ENCODE data around the gene GAD2. TPM values are rescaled to one million over a fixed set of nuclear protein-coding genes. Genes with fewer than 3 reads are reported as not detected.
A peak's percentile ranks its signal among the peaks of the same experiment; 100 is the strongest.

The GAD2 gene
- 1.8 and 2.7 TPM in 2 replicates for total RNA-seq (2014; rRNA removed; shearing (Covaris generic))

DNA sequence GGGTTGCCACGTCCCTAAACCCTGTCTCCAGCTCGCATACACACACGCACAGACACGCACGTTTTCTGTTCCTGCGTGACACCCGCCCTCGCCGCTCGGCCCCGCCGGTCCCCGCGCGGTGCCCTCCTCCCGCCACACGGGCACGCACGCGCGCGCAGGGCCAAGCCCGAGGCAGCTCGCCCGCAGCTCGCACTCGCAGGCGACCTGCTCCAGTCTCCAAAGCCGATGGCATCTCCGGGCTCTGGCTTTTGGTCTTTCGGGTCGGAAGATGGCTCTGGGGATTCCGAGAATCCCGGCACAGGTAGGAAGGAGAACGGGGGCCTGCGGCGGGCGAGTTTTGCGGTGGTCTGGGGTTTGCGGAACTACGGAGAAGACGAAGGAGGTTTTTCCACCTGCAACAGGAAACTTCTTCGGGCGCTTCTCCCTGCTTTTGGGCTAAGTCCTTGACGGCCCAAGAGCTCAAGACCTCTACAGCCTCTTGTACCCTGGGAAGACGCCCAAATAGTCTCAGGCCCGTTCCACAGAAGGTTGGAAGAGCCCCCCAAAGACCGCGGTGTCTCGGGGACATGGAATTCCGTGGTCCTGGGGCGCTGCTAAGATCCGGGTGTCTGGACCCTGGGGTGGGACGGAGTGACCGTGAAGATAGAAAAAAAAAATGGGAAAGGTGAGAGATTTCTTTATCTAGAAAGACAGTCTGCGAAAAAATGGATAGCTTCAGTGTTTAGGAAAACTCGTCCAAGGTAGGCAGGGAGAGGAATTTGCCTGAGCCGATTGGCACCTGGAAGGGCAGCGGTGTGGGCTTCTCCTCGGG, at the start of gene GAD2:
Gene GAD2 (plus strand): TSS at position 190 of the 811 bp plus-strand sequence. CDS start 36 bp downstream, at position 226.
- peak; percentile 62 for DNase-seq
- Histone ChIP-seq H3K36me3 (replicated peaks; ENCODE audit: control insufficient read depth, insufficient read depth, low read length) (no peaks in the 10 kb centered on the region), H3K4me3 (ENCODE audit: insufficient read depth, low read depth, low read length) (peak within 1 kb of the TSS; percentile 51), H3K27me3 (ENCODE audit: control insufficient read depth, insufficient read depth, low read length) (peaks cover 82% of the 10 kb centered on the region)

DNA sequence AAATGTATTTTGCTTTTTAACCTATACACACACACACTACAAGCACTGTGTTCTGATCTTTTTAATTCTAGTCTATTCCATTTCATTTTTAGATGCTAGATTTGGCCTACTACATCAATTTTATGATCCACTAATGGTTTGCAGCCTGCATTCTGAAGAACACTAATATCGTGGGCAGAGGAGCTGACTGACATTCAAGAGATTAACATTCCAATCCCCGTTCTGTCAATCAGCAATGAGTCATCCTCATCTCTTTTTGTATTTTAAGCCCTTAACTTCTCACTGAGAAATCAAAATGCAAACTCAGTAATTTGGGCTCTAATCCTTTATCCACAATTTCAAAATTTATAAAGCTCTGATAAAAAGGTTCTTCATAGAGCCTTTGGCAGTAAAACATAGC, 47.1 kb upstream of the GAD2 start:
- no peak overlapping the region for H3K4me3 ChIP-seq (ENCODE audit: insufficient read depth, low read depth, low read length)
- no peaks in the 10 kb centered on the region for H3K36me3 ChIP-seq (replicated peaks; ENCODE audit: control insufficient read depth, insufficient read depth, low read length)
- H3K27me3 ChIP-seq (ENCODE audit: control insufficient read depth, insufficient read depth, low read length), result no peaks in the 10 kb centered on the region
- DNase-seq, result peak; percentile 24

DNA sequence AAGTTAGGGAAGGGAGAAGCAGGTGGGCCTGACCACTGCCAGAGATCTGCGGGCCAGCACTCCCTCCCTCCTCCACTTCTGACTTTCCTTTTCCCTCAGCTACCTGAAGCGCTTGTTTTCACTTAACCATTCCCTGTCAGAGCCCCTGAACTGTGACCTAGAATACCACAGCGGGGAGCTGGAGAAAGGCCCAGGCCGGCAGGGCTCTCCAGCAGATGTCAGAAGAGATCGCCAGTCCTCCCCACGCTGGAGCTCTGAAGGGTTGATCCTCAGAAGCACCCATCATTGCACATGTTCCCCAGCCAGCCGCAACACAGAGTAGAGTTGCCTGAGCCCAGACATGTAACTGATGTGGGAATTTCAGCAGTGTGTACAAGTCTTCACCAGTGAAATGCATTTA, 44.4 kb upstream of the GAD2 start:
- no peak overlapping the region for H3K4me3 ChIP-seq (ENCODE audit: insufficient read depth, low read depth, low read length)
- peak; percentile 52 for DNase-seq
- no peaks in the 10 kb centered on the region for H3K36me3 ChIP-seq (replicated peaks; ENCODE audit: control insufficient read depth, insufficient read depth, low read length)
- H3K27me3 ChIP-seq (ENCODE audit: control insufficient read depth, insufficient read depth, low read length), result no peaks in the 10 kb centered on the region

DNA sequence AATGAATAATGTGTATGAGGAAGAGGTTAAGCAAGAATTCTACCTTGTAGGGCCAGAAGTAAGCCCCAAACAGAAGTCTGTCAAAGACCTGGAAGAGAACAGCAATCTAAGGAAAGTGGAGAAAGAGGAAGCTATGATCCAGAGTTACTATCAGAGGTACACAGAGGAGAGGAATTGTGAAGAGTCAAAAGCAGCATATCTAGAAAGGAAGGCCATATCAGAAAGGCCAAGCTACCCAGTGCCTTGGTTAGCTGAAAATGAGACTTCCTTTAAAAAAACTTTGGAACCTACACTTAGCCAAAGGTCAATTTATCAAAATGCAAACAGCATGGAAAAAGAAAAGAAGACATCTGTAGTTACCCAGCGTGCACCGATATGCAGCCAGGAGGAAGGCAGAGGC, 42.7 kb upstream of the GAD2 start:
- Histone ChIP-seq H3K4me3 (ENCODE audit: insufficient read depth, low read depth, low read length) (no peak overlapping the region), H3K27me3 (ENCODE audit: control insufficient read depth, insufficient read depth, low read length) (no peaks in the 10 kb centered on the region), H3K36me3 (replicated peaks; ENCODE audit: control insufficient read depth, insufficient read depth, low read length) (no peaks in the 10 kb centered on the region)
- DNase-seq, result no peak

DNA sequence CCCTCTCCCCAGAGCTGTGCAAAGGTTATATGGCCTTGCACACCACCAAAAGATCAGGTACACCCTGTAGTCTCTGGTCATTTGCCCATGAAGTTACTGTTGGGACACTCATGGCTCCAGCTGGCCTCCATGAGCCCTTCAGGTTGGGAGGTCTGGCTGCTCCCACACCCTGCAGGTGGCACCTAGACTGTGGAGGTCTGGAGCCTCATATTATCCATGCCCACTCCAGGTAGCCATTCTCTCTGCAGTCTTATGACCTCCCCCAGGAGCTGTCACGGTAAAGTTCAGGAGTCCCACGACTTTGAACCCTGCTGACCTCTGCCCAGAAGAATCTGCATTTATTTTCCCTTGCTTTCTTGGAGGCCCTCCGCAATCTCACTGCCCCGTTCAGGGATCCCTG, 39.2 kb upstream of the GAD2 start:
- Histone ChIP-seq H3K4me3 (ENCODE audit: insufficient read depth, low read depth, low read length) (no peak overlapping the region), H3K27me3 (ENCODE audit: control insufficient read depth, insufficient read depth, low read length) (no peaks in the 10 kb centered on the region), H3K36me3 (replicated peaks; ENCODE audit: control insufficient read depth, insufficient read depth, low read length) (no peaks in the 10 kb centered on the region)
- DNase-seq, result no peak

DNA sequence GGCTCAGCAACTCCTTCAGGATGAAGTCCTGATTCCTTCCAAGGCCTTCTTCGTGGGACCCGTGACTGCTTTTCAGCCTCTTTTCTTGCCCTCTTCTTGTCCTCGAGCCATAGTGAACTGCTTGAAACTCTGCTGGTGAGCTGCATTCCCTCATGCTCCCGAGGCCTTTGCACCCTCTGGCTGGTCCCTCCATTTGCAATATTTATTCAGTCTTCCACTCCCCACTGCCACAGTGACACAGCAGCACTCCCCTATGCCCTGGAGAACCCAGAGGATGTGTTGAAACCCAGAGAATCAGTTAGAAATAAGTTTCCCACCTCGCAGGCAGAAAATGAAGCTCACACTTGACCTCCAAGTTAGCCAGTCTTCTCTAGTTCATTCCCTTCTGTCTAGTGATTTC, 22.3 kb upstream of the GAD2 start:
- Histone ChIP-seq H3K27me3 (ENCODE audit: control insufficient read depth, insufficient read depth, low read length) (no peaks in the 10 kb centered on the region), H3K36me3 (replicated peaks; ENCODE audit: control insufficient read depth, insufficient read depth, low read length) (no peaks in the 10 kb centered on the region), H3K4me3 (ENCODE audit: insufficient read depth, low read depth, low read length) (no peak overlapping the region)
- DNase-seq, result no peak

DNA sequence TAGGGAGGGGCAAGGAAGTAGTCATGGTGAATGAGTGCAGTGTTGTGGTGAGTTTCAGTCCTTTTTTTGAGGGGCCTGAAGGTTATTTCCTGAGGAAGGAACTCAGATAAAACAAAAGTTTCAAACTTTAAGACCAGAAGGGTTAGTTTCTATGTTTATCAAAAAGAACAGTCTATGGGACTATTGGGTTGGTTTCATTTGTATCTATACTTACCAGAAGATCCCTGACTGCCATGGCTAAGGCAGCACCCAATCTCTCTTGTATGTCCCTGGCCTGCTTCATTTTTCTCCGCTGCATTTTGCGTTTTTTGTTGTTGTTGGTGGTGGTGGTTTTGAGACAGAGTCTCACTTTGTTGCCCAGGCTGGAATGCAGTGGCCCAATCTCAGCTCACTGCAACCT, 19.3 kb upstream of the GAD2 start:
- H3K36me3 ChIP-seq (replicated peaks; ENCODE audit: control insufficient read depth, insufficient read depth, low read length), result no peaks in the 10 kb centered on the region
- no peaks in the 10 kb centered on the region for H3K27me3 ChIP-seq (ENCODE audit: control insufficient read depth, insufficient read depth, low read length)
- no peak overlapping the region for H3K4me3 ChIP-seq (ENCODE audit: insufficient read depth, low read depth, low read length)
- no peak for DNase-seq

DNA sequence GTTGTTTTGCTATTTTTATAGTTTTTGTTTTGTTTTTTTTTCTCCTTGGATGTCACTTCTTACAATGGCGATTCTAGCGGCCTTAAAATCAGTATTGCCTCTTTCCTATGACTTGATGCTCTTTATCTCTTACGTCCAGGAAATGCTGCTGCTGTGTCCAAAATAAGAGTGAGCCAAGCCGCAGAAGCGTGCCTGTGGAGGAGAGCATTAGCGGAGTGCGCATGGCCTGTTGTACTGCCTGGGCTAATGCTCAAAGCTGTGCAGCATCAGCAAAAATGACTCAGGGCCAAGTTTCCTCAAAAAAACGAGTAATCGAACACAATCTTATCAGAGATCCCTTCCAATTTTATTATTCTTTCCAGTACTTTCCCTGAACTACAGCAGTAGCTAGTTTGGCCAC, 18.5 kb upstream of the GAD2 start:
- Histone ChIP-seq H3K36me3 (replicated peaks; ENCODE audit: control insufficient read depth, insufficient read depth, low read length) (no peaks in the 10 kb centered on the region), H3K27me3 (ENCODE audit: control insufficient read depth, insufficient read depth, low read length) (no peaks in the 10 kb centered on the region), H3K4me3 (ENCODE audit: insufficient read depth, low read depth, low read length) (no peak overlapping the region)
- no peak for DNase-seq

DNA sequence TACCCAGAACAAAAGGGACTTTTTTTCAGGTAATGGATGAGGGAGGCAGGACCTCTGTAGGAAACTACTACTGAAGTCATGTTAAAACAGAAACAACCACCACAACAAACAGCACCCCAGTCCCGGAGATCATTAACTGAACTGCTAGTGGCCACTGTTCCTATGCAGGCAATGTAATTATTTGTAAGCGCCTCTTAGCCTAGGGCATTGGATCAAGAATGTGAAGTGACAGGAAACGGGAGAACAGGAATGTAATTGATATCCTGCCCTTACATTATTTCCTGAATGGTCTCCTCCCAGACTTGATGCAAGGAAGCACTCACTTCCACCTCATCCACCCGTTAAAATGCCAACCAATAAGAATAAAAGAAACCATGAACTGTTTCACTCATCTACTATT, 16.7 kb upstream of the GAD2 start:
- Histone ChIP-seq H3K27me3 (ENCODE audit: control insufficient read depth, insufficient read depth, low read length) (no peaks in the 10 kb centered on the region), H3K36me3 (replicated peaks; ENCODE audit: control insufficient read depth, insufficient read depth, low read length) (no peaks in the 10 kb centered on the region), H3K4me3 (ENCODE audit: insufficient read depth, low read depth, low read length) (no peak overlapping the region)
- no peak for DNase-seq

DNA sequence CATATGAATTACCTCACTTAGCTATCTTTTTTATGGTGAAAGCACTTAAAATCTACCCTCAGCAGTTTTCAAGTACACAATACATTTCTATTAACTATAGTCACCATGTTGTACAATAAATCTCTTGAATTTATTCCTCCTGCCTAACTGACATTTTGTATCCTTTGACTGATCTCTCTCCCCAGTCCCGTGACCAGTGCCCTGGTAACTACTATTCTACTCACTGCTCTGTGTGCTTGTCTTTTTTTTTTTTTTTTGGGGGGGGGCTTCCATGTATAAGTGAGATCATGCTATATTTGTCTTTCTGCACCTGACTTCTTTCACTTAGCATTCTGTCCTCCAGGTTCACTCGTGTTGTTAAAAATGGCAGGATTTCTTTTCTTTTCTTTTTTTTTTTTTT, 11.4 kb upstream of the GAD2 start:
- Histone ChIP-seq H3K4me3 (ENCODE audit: insufficient read depth, low read depth, low read length) (no peak overlapping the region), H3K36me3 (replicated peaks; ENCODE audit: control insufficient read depth, insufficient read depth, low read length) (no peaks in the 10 kb centered on the region), H3K27me3 (ENCODE audit: control insufficient read depth, insufficient read depth, low read length) (peaks cover 5% of the 10 kb centered on the region; the same call in 1 of the 2 replicates)
- no peak for DNase-seq

DNA sequence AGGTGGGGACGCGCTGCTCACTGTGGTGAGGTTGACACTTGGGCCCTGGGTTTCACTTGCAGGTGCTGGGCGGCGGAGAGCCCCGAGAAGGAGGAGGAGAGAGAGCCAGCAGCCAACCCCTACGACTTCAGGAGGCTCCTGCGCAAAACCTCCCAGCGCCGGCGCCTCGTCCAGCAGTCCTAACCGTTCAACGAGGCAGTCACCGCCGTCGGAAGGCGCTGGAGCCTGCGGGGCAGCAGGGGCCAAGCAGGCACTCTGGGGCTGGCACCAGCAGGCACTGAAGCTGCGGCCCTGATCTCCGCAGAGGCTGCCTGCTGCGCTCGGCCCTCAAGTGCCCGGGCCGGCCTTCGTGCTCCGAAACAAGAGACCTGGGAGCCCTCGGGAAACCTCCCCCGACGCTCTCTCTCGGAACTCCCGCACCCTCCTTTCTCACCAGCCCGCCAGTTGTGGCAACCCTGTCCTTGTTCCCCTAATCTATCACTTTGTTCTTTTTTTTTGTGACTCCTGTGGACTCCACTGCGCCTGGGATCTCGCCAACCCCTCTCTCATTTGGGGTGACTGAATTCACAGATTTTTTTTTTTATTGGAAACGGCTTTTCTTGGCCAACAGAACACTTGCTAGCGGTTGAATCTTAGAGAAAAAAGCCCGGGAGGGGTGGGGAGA, 4.7 kb upstream of the GAD2 start:
- H3K27me3 ChIP-seq (ENCODE audit: control insufficient read depth, insufficient read depth, low read length), result peaks cover 66% of the 10 kb centered on the region
- peak overlapping the region; percentile 19; the same call in 1 of the 2 replicates for H3K4me3 ChIP-seq (ENCODE audit: insufficient read depth, low read depth, low read length)
- no peaks in the 10 kb centered on the region for H3K36me3 ChIP-seq (replicated peaks; ENCODE audit: control insufficient read depth, insufficient read depth, low read length)
- peak; percentile 70 for DNase-seq

DNA sequence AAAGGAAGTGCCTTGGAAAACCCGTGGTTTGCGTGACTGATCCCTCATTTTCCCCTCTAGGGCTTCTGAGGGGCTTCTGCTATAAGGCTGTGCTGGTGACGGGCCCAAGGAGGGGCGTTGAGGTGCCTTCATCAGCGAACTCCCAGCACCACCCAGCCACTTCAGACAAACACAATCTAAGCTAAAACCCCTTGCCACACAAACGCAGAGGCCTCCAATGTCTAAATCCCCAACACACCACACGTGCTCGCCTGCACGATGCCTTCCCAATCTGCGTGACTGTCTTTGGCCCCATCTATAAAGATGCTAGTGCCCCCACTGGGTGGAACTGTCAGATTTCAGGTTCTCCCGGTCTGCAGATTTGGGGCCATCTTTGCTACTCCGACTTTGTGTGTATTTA, 4.1 kb upstream of the GAD2 start:
- Histone ChIP-seq H3K36me3 (replicated peaks; ENCODE audit: control insufficient read depth, insufficient read depth, low read length) (no peaks in the 10 kb centered on the region), H3K27me3 (ENCODE audit: control insufficient read depth, insufficient read depth, low read length) (peaks cover 72% of the 10 kb centered on the region), H3K4me3 (ENCODE audit: insufficient read depth, low read depth, low read length) (no peak overlapping the region)
- peak; percentile 26 for DNase-seq

DNA sequence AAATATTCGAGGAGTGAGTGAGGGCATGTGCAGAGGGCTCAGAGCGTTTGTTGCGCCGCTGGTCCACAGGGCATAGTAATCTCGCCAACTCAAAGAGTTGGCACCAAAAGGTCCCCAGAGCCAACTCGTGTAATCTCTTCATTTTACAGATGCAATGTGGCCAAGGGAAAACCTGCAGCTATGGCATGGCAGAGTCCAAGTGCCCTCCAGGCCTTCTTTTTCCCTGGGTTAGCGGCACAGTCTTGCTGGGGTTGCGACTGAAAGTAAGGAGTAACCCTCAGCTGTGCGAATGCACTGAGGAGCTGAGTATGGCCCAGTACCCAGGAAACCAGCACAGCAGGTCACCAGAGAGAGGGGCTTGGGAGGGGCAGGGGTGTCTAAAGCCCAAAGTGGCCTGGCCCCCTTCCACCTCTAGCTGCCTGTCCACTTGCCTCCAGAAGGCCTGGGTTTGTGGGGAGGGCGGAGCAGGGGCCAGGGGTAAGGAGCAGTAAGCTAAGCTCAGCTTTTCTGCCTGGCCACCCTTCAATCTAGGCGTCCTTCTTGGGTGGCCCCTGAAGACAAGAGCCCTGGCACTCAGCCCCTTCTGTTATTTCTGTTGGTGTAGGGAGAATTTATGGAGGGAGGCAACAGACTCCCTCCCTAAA, 3.3 kb upstream of the GAD2 start:
- peak; percentile 55 for DNase-seq

DNA sequence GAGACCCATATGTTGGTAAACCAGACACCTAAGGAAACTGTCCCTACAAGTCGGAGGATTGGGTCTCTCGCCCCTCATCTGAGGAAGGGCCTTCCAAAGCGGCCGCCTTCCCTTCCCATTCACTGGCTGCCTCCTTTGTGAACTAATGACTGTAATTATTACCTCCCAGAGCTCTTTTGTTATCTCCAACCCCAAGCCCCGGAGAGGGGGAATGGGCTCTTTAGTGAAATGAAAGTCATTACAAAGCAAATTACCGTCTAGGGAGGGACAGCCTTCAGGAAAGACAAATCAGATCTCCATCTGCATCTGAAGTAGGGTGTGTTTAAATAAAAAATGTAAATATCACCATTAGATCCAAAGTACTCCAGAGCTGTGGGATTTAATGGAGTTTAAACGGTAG, 2.6 kb upstream of the GAD2 start:
- Histone ChIP-seq H3K4me3 (ENCODE audit: insufficient read depth, low read depth, low read length) (no peak overlapping the region), H3K36me3 (replicated peaks; ENCODE audit: control insufficient read depth, insufficient read depth, low read length) (no peaks in the 10 kb centered on the region), H3K27me3 (ENCODE audit: control insufficient read depth, insufficient read depth, low read length) (peaks cover 87% of the 10 kb centered on the region)
- peak; percentile 73 for DNase-seq

More for the DNA sequence above, 3.3 kb upstream of the GAD2 start:
- Histone ChIP-seq H3K4me3 (ENCODE audit: insufficient read depth, low read depth, low read length) (no peak overlapping the region), H3K36me3 (replicated peaks; ENCODE audit: control insufficient read depth, insufficient read depth, low read length) (no peaks in the 10 kb centered on the region), H3K27me3 (ENCODE audit: control insufficient read depth, insufficient read depth, low read length) (peaks cover 80% of the 10 kb centered on the region)
